ENCODE results near the gene ASTN2.

ASTN2 gene

GRCh38 chr9:117300371-117301110, 114.3 kb downstream of the ASTN2 start:
- no peak for DNase-seq (ENCODE audit: low read depth)

- no peak for DNase-seq (ENCODE audit: low read depth)
Measured at GRCh38 chr9:117296453-117296852, 118.4 kb downstream of the ASTN2 start.

DNA sequence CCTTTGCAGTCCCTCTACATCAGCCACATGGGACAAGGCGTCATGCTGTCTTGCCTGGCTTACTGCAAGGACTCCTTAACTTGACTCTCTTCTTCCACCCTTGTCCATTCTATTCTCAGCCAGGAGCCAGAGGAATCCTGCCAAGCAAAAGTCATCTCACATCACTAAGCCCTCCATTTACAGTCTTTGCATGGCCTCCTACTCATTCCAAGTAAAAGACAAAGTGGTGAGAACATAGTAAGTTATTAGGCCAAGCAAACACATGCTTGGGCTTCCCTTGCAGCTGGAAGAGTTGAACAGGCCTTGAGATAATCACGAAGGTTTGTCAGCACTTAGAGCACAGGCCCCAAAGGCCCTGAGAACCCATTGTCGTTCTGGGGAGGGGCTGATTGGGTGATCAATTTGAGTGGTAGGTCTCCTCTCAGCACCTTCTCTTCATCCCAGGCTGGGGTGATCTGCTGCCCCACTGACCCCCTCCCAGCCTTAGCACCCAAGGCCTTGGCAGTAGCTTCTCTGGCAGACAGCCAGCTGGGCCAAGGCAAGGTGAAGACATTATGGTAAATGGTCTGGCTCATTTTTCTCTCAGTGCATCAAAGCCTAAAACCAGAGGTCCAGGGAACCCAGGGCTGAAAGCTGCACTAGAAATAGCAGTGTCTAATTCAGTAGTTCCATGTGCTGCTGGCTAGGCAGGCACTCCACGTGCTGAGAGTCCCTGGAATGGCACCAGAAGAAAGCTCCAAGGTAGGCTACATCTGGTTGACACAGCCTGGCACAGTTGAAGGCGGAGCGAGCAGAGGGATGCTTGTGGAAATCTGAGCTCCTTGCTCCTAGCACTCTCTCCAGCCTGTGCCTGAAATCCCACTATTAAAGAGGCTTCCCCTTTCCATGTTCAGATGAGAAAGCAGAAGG, 121.4 kb downstream of the ASTN2 start:
- DNase-seq (ENCODE audit: low read depth): no peak

GRCh38 chr9:117290856-117291622, 123.8 kb downstream of the ASTN2 start:
- DNase-seq (ENCODE audit: low read depth): no peak

GRCh38 chr9:117290306-117290840, 124.5 kb downstream of the ASTN2 start:
- no peak for DNase-seq (ENCODE audit: low read depth)

GRCh38 chr9:117286245-117286644, 128.6 kb downstream of the ASTN2 start:
- no peak for DNase-seq (ENCODE audit: low read depth)

DNA sequence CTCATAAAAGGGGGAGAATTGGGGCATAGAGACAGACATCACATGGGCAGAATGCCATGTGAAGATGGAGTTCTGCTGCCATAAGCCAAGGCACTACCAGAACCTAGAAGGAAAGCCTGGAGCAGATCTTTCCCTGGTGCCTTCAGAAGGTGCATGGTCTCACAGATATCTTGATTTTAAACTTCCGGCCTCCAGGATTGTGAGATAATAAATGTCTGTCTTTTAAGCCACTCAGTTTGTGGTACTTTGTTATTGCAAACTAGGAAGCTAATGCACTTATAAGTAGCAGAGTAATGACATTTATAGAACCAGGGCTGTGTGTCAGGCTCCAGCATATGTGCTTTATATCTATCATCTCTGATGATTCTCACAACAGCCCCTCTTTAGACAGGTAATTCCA, 130.4 kb downstream of the ASTN2 start:
- no peak for DNase-seq (ENCODE audit: low read depth)

DNA sequence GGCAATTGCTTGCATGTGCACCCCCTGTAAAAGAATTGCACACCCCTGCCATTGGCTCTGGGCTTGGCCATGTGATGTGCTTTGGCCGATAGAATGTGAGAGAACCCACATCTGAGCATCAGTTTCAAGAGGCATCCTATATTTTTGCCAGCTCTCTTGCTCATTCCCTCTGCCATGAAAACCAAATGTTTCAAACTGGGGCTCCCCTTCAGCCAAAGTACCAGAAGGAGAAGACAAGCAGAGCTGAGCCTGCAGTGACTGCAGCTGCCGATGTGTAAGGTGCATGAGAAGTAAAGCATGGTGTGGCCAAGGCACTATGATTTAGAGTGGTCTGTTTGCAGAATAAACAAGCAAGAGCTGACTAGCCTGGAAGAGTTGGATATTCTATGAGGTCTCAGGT, 132.3 kb downstream of the ASTN2 start:
- DNase-seq (ENCODE audit: low read depth): no peak

DNA sequence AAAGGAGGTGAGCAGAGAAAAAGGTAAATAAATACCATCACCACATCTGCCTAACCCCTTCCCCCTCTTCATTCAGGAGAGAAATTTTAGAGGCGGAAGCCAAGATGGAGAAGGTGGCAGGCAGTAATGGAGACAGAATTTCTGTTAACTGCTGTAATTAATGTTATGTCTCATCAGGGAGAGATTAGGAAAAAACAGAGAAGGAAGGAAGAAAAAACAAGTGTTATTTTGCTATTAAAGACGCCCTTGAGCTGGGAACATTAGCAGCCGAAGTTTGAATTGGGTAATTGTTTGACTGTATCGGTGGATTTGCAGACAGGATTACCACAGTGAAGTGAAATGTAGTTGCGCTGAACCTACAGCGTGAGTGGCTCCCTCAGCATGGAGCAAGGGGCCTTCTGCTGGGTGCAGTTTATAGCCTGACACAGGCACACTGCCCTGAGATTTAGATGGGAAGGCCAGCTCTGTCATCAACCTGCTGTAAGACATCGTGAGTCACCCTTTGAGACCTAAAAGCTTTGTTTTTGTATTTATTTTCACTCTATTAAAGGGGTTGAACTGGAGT, 136.3 kb downstream of the ASTN2 start:
- DNase-seq (ENCODE audit: low read depth): no peak

- DNase-seq (ENCODE audit: low read depth): no peak
Measured at GRCh38 chr9:117278020-117278419, 136.8 kb downstream of the ASTN2 start.

DNA sequence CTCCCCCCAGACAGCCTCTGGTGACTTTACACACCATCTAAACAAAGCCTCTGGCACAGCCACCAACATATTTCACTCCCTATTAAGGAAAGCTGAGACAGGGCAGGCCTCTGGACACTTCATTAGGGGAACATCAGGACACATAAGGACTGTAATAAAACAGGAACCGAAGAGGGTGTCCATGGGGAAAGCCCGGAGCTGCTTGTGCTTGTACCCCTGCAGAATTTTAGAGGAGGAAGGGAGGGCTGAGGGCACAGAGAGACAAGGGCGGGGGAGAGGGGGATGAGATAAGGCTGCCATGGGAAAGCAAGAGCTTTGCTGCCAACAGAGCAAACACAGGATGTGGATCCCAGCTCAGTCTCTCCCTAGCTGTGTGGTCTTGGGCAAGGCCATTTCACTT, 138.4 kb downstream of the ASTN2 start:
- no peak for DNase-seq (ENCODE audit: low read depth)

GRCh38 chr9:117273612-117274011, 141.2 kb downstream of the ASTN2 start:
- DNase-seq (ENCODE audit: low read depth): no peak

DNA sequence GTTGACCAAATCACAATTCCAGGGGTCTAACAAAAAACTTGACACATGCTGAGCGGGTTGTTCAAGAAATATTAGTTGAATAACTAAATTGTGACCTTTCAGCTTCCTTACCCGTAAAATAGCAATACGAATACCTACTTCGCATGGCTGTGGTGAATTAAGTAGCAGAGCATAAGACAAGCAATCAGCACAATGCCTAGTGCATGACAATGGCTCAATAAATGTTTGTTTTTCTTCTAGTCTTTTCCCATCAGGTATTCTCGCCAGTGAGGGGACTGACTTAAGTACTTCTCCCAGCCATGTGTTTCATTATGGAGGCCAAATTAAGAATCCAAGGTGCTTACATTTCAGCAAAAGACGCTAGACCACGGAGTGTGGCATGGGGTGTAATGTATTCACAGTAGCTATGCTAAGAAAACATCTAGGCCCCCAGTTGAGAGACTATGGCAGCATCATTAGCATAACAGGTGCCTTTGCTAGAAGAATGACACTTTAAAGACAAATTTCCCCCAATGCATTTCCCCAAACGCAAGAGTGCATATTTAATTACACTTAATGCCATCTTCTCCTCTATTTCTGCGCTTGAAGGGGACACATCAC, 145.9 kb downstream of the ASTN2 start:
- no peak for DNase-seq (ENCODE audit: low read depth)

DNA sequence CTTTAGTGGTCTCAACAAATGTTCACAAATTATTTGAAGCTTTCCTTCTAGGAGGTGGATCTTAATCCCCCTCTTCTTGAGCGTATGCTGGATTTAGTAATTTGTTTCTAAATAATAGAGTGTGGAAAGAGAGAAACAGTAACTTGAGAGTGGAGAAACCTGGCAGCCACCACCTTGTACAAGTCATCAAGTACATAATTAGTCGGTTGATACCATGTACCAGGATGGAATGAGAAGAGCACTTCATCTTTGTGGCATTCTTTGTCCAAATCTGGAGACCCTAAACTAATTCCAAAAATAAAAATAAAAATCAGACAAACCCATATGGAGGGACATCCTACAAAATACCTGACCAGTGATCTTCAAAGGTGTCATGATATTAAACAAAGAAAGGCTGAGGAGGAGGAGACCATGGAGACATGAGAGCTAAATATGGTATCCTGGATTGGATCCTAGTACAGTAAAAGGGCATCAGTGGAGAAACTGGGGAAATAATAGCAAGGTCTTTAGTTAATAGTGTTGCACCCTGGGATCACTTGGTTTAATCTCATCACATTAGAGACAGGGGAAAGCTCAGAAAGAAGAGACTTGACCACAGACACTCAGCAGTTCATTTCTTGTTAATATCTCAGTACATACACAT, 147.9 kb downstream of the ASTN2 start:
- DNase-seq (ENCODE audit: low read depth): no peak

DNA sequence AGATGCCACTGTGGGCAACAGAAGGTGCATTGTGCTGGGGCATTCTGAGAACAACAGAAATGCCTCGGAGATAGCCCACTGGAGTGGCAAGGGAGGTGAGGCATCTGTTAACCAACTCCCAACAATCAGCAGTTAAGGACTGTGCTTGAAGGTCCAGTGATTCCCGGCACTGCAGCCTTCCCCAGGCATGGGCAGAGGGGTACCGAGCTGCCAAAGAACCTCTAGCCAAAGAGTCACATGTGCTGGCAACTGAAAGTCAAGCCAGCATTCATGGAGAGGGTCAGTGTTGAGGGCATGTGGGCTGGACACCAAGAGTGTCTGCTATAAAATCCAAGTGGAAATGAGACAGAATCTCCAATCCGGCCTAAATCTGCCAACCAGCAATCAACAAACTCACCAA, 149.6 kb downstream of the ASTN2 start:
- no peak for DNase-seq (ENCODE audit: low read depth)

DNA sequence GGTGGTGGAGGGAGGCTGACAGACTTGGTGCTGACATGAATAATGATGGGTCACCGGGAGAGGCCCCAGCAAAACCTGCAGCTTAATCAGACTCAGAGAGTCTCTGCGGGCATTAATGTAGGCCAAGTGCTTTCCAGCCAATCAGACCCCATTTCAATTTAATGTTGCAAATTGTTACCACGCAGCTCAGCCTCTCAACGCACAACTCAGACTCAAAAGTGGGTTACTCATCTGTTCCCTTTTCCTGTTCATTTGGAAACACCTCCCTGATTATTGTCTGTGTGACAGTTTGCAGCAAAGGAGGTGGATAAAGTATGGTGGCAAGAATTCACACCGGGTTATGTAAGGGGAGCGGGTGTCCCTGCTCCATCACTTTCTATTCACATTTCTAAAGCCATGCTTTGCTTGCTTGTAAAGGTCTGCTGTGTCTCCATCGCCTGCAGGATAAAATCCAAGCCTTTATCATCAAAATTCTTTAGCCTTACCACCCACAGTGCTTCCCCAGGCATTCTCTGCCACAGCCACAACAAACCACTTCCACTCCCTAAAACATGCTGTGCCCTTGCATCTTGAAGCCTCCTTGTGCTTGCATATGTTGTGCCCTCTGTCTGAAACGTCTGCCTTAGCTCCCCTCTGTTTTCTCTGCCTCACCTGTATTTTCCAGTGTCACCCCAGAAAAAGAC, 156.5 kb downstream of the ASTN2 start:
- DNase-seq (ENCODE audit: low read depth): no peak

GRCh38 chr9:117253261-117253660, 161.6 kb downstream of the ASTN2 start:
- no peak for DNase-seq (ENCODE audit: low read depth)

- no peak for DNase-seq (ENCODE audit: low read depth)
Measured at GRCh38 chr9:117250610-117251215, 164.1 kb downstream of the ASTN2 start.

GRCh38 chr9:117249799-117250198, 165.1 kb downstream of the ASTN2 start:
- DNase-seq (ENCODE audit: low read depth): no peak

- no peak for DNase-seq (ENCODE audit: low read depth)
Measured at GRCh38 chr9:117247266-117247665, 167.6 kb downstream of the ASTN2 start.
